HUES48 (cell line): ENCODE measurements around the gene PLEKHA8.
"Not testable (repeated sequence)": the region's sequence is repeated elsewhere in the genome, so short reads cannot be mapped to it uniquely, and the experiment has no call there.

ENCODE experiments used
- H3K27ac ChIP-seq: one replicate; pipeline ENCODE4 v1.7.0; 2013; ENCODE audit warnings: low read depth, low read length, inconsistent platforms
- H3K27me3 ChIP-seq: 2 replicates; pipeline ENCODE4 v1.6.1; 2013; ENCODE audit warnings: mild to moderate bottlenecking, low read length; ENCODE audit not compliant: control insufficient read depth, insufficient read depth
- H3K36me3 ChIP-seq: 2 replicates; pipeline ENCODE4 v1.6.1; 2013; ENCODE audit warnings: low read length; ENCODE audit not compliant: control insufficient read depth, insufficient read depth
- H3K4me1 ChIP-seq: 2 replicates; pipeline ENCODE4 v1.6.1; 2013; ENCODE audit warnings: mild to moderate bottlenecking, low read length; ENCODE audit not compliant: control insufficient read depth, insufficient read depth
- H3K4me3 ChIP-seq: 2 replicates; pipeline ENCODE4 v1.5.1; 2013; ENCODE audit warnings: mild to moderate bottlenecking, low read depth, low read length
- H3K9ac ChIP-seq: 2 replicates; pipeline ENCODE4 v1.6.1; 2013; ENCODE audit warnings: mild to moderate bottlenecking, low read depth, low read length, moderate library complexity
- H3K9me3 ChIP-seq: 2 replicates; pipeline ENCODE4 v1.6.1; 2013; ENCODE audit warnings: low read length; ENCODE audit not compliant: control insufficient read depth, insufficient read depth

Gene PLEKHA8

GRCh38 chr7:30082686-30083085 is 54.5 kb downstream of the PLEKHA8 start:
- H3K4me3 ChIP-seq, result no peak overlapping the region
- H3K9me3 ChIP-seq, result no peaks in the 10 kb centered on the region
- H3K9ac ChIP-seq, result no peak overlapping the region
- H3K27me3 ChIP-seq, result no peaks in the 10 kb centered on the region
- peaks cover 18% of the 10 kb centered on the region for H3K36me3 ChIP-seq
- H3K27ac ChIP-seq, result no peak overlapping the region
- peaks cover 13% of the 10 kb centered on the region for H3K4me1 ChIP-seq

GRCh38 chr7:30083334-30083733 is 55.1 kb downstream of the PLEKHA8 start:
- no peaks in the 10 kb centered on the region for H3K27me3 ChIP-seq
- H3K4me3 ChIP-seq, result no peak overlapping the region
- H3K27ac ChIP-seq, result no peak overlapping the region
- H3K9ac ChIP-seq, result no peak overlapping the region
- no peaks in the 10 kb centered on the region for H3K9me3 ChIP-seq
- H3K4me1 ChIP-seq, result peaks cover 13% of the 10 kb centered on the region
- H3K36me3 ChIP-seq, result peaks cover 18% of the 10 kb centered on the region

DNA sequence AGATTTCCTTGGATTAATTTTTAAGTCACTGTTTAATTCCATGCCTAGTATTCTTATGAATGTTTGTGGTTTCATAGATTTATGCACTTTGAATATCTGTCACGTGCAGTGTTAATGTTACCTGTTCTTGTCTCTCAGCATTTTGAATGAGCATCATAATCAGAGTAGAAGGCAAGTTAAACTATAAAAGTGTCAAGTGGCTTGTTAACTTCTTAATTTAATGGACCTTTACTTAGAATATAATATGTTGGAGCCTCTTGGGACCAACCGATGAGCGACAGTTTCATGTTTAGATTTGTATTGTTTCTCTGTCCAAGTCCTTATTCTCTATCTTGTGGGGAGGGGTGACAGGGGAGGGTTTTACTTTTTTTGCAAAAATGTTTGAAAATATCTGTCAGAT is 56.0 kb downstream of the PLEKHA8 start:
- Histone ChIP-seq H3K27me3 (no peaks in the 10 kb centered on the region), H3K27ac (no peak overlapping the region), H3K9ac (no peak overlapping the region), H3K36me3 (peaks cover 9% of the 10 kb centered on the region), H3K4me1 (peaks cover 13% of the 10 kb centered on the region), H3K4me3 (no peak overlapping the region), H3K9me3 (no peaks in the 10 kb centered on the region)

DNA sequence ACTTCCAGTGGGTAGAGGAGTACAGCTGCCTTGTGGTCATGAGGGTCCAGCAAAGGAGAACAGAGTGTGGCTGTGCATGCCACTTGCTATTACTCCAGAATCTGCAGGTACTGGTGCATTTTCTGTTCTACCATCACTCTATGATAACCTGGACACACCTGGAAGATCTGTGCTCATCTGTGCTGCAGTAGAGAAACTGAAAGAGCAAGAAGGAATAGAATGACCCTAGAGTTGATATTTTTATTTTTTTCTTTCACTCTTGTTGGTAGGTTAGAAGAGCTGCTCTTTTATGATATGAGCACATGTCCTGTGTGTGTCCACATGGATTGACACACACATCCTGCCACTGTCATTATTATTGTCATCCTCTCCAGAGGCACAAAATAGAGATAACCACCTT is 58.3 kb downstream of the PLEKHA8 start:
- no peaks in the 10 kb centered on the region for H3K27me3 ChIP-seq
- H3K9me3 ChIP-seq, result no peaks in the 10 kb centered on the region
- H3K4me3 ChIP-seq, result no peak overlapping the region
- no peak overlapping the region for H3K27ac ChIP-seq
- H3K4me1 ChIP-seq, result peaks cover 5% of the 10 kb centered on the region; the same call in 1 of the 2 replicates
- H3K36me3 ChIP-seq, result no peaks in the 10 kb centered on the region
- no peak overlapping the region for H3K9ac ChIP-seq

DNA sequence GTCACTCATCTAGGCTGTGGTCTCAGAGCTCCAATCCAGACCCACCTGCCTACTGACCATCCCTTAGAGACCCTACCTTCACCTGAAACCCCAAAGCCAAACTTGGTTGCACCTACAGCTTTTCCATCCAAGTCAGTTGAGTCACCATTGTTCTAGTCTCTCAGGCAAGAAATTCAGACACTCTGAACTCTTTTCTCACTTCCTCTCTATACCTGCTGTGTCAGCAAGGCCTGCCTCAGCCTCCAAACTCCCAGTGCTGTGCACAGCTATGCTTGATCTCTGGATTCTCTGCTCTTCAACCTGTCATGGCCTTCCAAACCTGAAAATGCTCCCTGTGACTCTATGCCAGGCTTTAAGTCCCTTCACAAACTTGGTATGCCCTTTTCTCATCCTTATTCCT is 59.2 kb downstream of the PLEKHA8 start:
- peaks cover 8% of the 10 kb centered on the region; the same call in 1 of the 2 replicates for H3K4me1 ChIP-seq
- H3K27me3 ChIP-seq, result no peaks in the 10 kb centered on the region
- H3K4me3 ChIP-seq, result no peak overlapping the region
- H3K27ac ChIP-seq, result no peak overlapping the region
- no peak overlapping the region for H3K9ac ChIP-seq
- no peaks in the 10 kb centered on the region for H3K9me3 ChIP-seq
- H3K36me3 ChIP-seq, result no peaks in the 10 kb centered on the region

GRCh38 chr7:30088362-30088761 is 60.1 kb downstream of the PLEKHA8 start:
- Histone ChIP-seq H3K36me3 (no peaks in the 10 kb centered on the region), H3K4me1 (peaks cover 8% of the 10 kb centered on the region; the same call in 1 of the 2 replicates)

GRCh38 chr7:30090111-30090510 is 61.9 kb downstream of the PLEKHA8 start:
- no peak overlapping the region for H3K27ac ChIP-seq
- H3K4me3 ChIP-seq, result no peak overlapping the region
- H3K36me3 ChIP-seq, result no peaks in the 10 kb centered on the region
- H3K9me3 ChIP-seq, result no peaks in the 10 kb centered on the region
- H3K27me3 ChIP-seq, result no peaks in the 10 kb centered on the region
- H3K9ac ChIP-seq, result no peak overlapping the region
- H3K4me1 ChIP-seq, result peaks cover 8% of the 10 kb centered on the region; the same call in 1 of the 2 replicates

More at GRCh38 chr7:30088362-30088761, 60.1 kb downstream of the PLEKHA8 start:
- no peaks in the 10 kb centered on the region for H3K9me3 ChIP-seq
- H3K27ac ChIP-seq, result no peak overlapping the region
- H3K27me3 ChIP-seq, result no peaks in the 10 kb centered on the region
- no peak overlapping the region for H3K9ac ChIP-seq
- no peak overlapping the region for H3K4me3 ChIP-seq

DNA sequence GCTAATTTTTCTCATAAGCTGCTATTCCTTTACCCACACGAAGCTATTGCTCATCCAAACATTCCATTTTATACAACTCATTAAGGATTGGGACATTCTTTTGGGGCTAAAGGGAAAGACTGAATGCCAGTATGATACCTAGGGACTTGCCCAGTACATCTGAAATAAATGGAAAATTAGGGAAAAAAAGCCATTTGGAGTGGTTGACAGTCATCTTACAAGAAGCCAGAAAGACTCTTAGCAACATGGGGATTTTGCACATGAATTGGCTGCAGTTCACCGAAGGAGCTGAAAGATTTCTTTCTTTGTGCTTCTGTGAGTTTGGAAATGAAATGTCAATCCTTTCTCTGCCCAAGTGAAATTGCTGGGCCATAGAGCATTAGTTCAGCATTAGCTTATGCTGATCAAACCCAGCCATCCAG is 63.3 kb downstream of the PLEKHA8 start:
- H3K9me3 ChIP-seq, result no peaks in the 10 kb centered on the region
- H3K36me3 ChIP-seq, result no peaks in the 10 kb centered on the region
- no peak overlapping the region for H3K27ac ChIP-seq
- H3K27me3 ChIP-seq, result no peaks in the 10 kb centered on the region
- H3K4me3 ChIP-seq, result no peak overlapping the region
- H3K4me1 ChIP-seq, result peaks cover 8% of the 10 kb centered on the region; the same call in 1 of the 2 replicates
- H3K9ac ChIP-seq, result no peak overlapping the region

GRCh38 chr7:30091987-30092386 is 63.8 kb downstream of the PLEKHA8 start:
- H3K9me3 ChIP-seq, result no peaks in the 10 kb centered on the region
- H3K27ac ChIP-seq, result no peak overlapping the region
- H3K36me3 ChIP-seq, result no peaks in the 10 kb centered on the region
- H3K4me3 ChIP-seq, result no peak overlapping the region
- peaks cover 8% of the 10 kb centered on the region; the same call in 1 of the 2 replicates for H3K4me1 ChIP-seq
- H3K27me3 ChIP-seq, result no peaks in the 10 kb centered on the region
- no peak overlapping the region for H3K9ac ChIP-seq

- Histone ChIP-seq H3K4me1 (peaks cover 8% of the 10 kb centered on the region; the same call in 1 of the 2 replicates), H3K4me3 (no peak overlapping the region), H3K36me3 (no peaks in the 10 kb centered on the region), H3K9me3 (0 out of 2 replicates have a peak, but pooled peaks cover under 1% of the 10 kb centered on the region), H3K9ac (no peak overlapping the region), H3K27ac (no peak overlapping the region), H3K27me3 (no peaks in the 10 kb centered on the region)
Observed at GRCh38 chr7:30093420-30093952, 65.3 kb downstream of the PLEKHA8 start.

GRCh38 chr7:30098599-30098998 is 70.4 kb downstream of the PLEKHA8 start:
- H3K27ac ChIP-seq, H3K4me3 ChIP-seq, H3K36me3 ChIP-seq, H3K4me1 ChIP-seq, H3K27me3 ChIP-seq, H3K9ac ChIP-seq: not testable (repeated sequence)
- H3K9me3 ChIP-seq, result peaks cover 16% of the 10 kb centered on the region
